Measurements from ENCODE around the gene B3GALNT2. TPM values are rescaled to one million over a fixed set of nuclear protein-coding genes. Genes with fewer than 3 reads are reported as not detected.

Gene B3GALNT2
- total RNA-seq, 4 donors from 2014 or later = 21.7 to 46.2 (median 26.1) TPM

- TF ChIP-seq, protein P1, sequence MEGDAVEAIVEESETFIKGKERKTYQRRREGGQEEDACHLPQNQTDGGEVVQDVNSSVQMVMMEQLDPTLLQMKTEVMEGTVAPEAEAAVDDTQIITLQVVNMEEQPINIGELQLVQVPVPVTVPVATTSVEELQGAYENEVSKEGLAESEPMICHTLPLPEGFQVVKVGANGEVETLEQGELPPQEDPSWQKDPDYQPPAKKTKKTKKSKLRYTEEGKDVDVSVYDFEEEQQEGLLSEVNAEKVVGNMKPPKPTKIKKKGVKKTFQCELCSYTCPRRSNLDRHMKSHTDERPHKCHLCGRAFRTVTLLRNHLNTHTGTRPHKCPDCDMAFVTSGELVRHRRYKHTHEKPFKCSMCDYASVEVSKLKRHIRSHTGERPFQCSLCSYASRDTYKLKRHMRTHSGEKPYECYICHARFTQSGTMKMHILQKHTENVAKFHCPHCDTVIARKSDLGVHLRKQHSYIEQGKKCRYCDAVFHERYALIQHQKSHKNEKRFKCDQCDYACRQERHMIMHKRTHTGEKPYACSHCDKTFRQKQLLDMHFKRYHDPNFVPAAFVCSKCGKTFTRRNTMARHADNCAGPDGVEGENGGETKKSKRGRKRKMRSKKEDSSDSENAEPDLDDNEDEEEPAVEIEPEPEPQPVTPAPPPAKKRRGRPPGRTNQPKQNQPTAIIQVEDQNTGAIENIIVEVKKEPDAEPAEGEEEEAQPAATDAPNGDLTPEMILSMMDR (IDR thresholded peaks at IDR 0.05) = no peak
- TF ChIP-seq POLR2A (IDR thresholded peaks at IDR 0.05) = no peak
- intact Hi-C loops (cut with DNase I; ENCODE audit: low total_unique reads) = no loop called here
- 62 to 79% methylated on average over 2 of the region's 2 CpGs for WGBS, 2 donors
- no peak overlapping the region for H3K4me3 ChIP-seq (ENCODE audit: low read depth, poor library complexity, severe bottlenecking)
- no peak for DNase-seq (ENCODE audit: low spot score in 2 of 2)
Observed at GRCh38 chr1:235450886-235451483, 53.3 kb downstream of the B3GALNT2 start.

GRCh38 chr1:235450433-235450832 is 53.8 kb downstream of the B3GALNT2 start:
- H3K4me3 ChIP-seq (ENCODE audit: low read depth, poor library complexity, severe bottlenecking) = no peak overlapping the region
- no peak for TF ChIP-seq POLR2A (IDR thresholded peaks at IDR 0.05)
- TF ChIP-seq, protein P1 (IDR thresholded peaks at IDR 0.05) = no peak
- intact Hi-C loops (cut with DNase I; ENCODE audit: low total_unique reads) = no loop called here
- 78 to 89% methylated on average over 5 of the region's 5 CpGs for WGBS, 2 donors
- DNase-seq (ENCODE audit: low spot score in 2 of 2) = no peak

DNA sequence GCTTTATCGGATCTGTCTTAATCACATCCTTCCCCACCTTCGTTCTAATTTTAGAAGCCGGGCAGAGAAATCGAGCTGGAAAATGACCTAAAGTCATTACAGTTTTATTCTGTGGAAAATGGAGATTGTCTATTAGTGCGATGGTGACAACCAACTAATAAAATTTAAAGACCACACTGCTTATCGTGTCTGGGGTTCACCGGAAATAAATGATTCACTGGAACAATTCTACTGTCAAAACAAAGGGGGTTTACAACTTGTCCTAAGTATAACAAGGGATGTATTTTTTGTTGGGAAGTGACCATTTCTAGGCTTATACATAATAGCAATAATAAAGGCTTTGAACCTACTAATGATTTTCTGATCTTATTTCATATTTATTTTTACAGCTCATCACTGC is 55.6 kb downstream of the B3GALNT2 start:
- DNase-seq (ENCODE audit: low spot score in 2 of 2) = no peak
- TF ChIP-seq, protein P1 (IDR thresholded peaks at IDR 0.05) = no peak
- no peak for TF ChIP-seq POLR2A (IDR thresholded peaks at IDR 0.05)
- H3K4me3 ChIP-seq (ENCODE audit: low read depth, poor library complexity, severe bottlenecking) = no peak overlapping the region
- WGBS, 2 donors = 75 to 78% methylated on average over 7 of the region's 7 CpGs
- intact Hi-C loops (cut with DNase I; ENCODE audit: low total_unique reads) = no loop called here

DNA sequence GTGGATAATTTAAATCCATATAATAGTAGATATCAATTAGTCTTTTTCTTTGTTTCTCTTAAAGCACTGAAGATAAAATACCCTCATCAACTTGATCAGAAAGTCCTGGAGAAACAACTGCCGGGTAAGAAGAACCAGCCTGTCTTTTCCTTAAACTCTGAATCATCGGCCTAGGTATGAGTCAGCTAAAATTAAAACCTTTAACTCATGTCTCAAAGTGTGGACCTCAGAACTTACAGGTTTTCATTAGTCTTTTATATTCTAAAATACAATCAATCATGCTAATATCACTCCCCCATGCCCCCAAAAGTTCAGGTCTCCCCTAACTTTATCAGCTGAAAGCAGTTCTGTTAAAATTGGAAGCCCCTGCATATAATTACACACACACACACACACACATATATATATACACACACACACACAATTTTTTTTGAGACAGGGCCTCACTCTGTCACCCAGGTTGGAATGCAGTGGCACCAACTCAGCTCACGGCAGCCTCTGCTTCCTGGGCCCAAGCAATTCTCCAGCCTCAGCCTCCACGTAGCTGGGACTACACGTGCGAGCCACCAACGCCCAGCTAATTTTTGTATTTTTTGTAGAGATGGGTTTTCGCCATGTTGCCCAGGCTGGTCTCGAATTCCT is 61.3 kb downstream of the B3GALNT2 start:
- no peak overlapping the region for H3K4me3 ChIP-seq (ENCODE audit: low read depth, poor library complexity, severe bottlenecking)
- 82 to 88% methylated on average over 9 of the region's 9 CpGs for WGBS, 2 donors
- intact Hi-C loops (cut with DNase I; ENCODE audit: low total_unique reads) = no loop called here
- TF ChIP-seq POLR2A (IDR thresholded peaks at IDR 0.05) = no peak
- TF ChIP-seq, protein P1 (IDR thresholded peaks at IDR 0.05) = no peak
- no peak for DNase-seq (ENCODE audit: low spot score in 2 of 2)

DNA sequence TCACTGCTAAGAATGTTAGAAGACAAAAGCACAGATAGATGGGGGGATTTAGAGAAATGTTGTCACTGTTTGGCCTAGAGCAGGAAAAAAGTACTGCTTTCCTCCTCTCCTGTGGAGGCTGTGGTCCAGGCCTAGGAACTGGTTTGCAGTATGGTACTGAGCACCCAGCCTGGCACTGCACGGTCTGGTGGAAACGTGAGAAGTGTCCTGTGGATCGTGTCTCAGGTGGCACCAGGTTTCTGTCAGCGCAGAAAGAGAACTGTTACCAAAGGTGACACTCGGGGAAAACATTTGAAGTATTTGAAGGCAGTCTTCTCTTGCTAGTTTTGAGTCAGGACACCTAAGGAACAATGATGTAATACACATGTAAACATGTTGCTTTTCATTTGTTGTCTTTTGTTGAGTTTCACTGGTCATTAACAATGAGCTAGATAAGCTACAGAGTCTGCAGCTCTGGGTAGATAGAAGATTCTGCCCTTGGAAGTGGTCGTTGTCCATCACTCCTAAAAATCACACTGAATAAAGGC is 63.0 kb downstream of the B3GALNT2 start:
- WGBS, 2 donors = 92 to 93% methylated on average over 6 of the region's 6 CpGs
- no peak overlapping the region for H3K4me3 ChIP-seq (ENCODE audit: low read depth, poor library complexity, severe bottlenecking)
- no peak for TF ChIP-seq POLR2A (IDR thresholded peaks at IDR 0.05)
- TF ChIP-seq, protein P1 (IDR thresholded peaks at IDR 0.05) = no peak
- DNase-seq (ENCODE audit: low spot score in 2 of 2) = no peak
- intact Hi-C loops (cut with DNase I; ENCODE audit: low total_unique reads) = no loop called here
